NCI-H345 treated with DMSO at 0.1 percent for 48 hours (cell line): Measurements from ENCODE around the gene SBNO2.
A peak's percentile ranks its signal among the peaks of the same experiment; 100 is the strongest.

ENCODE experiments used
- DNase-seq: peaks from one replicate; lab custom pipeline; 2025; ENCODE audit not compliant: unreplicated experiment; lab: John Stamatoyannopoulos, UW

Gene SBNO2

DNA sequence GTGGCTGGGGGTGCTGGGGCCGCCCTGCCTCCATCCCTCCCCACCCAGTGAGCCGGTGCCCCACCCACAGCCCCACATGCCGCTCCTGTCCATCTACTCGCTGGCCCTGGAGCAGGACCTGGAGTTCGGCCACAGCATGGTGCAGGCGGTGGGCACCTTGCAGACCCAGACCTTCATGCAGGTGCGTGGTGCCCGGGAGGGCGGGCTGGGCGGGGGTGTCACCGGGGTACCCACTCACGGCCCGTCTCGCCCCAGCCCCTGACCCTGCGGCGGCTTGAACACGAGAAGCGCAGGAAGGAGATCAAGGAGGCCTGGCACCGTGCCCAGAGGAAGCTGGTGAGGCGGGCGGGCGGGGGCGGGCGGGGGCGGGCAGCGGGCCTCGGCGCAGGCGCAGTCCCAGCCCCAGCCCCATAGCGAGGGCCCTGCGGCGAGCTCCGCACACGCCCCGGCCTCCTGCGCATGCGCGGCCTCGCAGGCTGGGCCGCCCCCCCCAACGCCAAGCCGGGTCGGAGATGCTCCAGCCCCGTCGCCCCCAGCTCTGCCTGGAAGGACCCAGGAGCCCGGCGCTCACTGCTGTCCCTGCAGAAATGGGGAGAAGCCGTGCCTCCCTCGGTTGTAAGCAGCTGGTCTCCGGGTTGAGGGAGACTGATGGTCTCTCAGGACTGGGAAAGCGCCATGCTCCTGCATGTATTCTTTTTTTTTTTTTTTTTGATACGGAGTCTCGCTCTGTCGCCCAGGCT, 99.4 kb downstream of the SBNO2 start:
- peak; percentile 81 for DNase-seq

- no peak for DNase-seq
Observed at GRCh38 chr19:1073956-1074517, 100.0 kb downstream of the SBNO2 start.

DNA sequence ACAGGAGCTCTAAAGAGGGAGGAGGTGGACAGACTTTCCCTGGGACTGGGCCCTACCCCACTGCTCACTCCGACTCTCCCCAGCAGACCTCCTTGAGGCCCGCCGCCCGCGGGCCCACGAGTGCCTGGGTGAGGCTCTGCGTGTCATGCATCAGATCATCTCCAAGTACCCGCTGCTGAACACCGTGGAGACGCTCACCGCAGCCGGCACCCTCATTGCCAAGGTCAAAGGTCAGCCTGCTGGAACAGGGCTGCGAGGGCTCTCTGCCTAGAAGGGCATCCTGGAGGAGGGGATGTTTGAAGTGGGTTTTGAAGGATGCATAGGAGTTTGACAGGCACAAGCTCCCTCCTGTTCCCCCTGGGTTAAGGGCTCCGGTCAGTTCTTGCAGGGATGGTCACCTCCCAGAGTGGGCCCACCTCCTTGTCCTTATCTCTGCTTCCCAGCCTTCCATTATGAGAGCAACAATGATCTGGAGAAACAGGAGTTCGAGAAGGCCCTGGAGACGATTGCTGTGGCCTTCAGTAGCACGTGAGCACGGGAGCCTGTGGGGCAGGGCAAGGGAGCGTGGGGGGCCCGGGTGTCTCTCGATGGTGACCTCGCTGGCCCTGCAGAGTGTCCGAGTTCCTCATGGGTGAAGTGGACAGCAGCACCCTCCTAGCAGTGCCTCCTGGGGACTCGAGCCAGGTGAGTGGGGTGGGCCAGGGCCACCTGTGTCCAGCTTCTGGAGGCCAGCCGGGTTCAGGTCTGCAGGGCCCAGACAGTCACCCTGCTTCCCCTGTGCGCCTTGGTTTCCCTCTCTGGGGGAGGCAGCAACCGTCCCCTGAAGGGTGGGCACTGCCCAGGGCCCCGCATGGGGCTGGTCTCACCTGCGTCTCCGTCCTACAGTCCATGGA, 100.8 kb downstream of the SBNO2 start:
- no peak for DNase-seq

- DNase-seq, result no peak
Observed at GRCh38 chr19:1072371-1073015, 101.6 kb downstream of the SBNO2 start.

- no peak for DNase-seq
Observed at GRCh38 chr19:1070931-1071791, 102.9 kb downstream of the SBNO2 start.

DNA sequence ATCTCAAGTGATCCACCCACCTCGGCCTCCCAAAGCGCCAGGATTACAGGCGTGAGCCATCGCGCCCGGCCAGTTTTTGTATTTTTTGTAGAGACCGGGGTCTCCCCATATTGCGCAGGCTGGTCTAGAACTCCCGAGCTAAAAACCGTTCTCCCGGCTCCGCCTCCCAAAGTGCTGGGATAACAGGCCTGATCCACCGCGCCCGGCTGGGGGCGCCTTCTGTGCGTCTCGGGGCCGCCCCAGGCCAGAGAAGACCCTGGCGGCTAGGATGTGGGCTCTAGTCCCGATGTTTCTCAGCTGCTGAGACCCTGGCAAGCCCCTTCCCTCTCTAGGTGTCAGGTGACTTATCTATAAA, 103.5 kb downstream of the SBNO2 start:
- no peak for DNase-seq

GRCh38 chr19:1069009-1069779, 104.9 kb downstream of the SBNO2 start:
- DNase-seq, result no peak

GRCh38 chr19:1068009-1069001, 105.8 kb downstream of the SBNO2 start:
- DNase-seq, result no peak

- no peak for DNase-seq
Observed at GRCh38 chr19:1067341-1067957, 106.6 kb downstream of the SBNO2 start.

- DNase-seq, result no peak
Observed at GRCh38 chr19:1066748-1067340, 107.2 kb downstream of the SBNO2 start, which contains the start of gene ARHGAP45. ARHGAP45 (plus strand) TSS chr19:1067167; CDS start chr19:1067406, 239 bp downstream.

GRCh38 chr19:1066251-1066747, 107.8 kb downstream of the SBNO2 start:
- DNase-seq, result no peak

- no peak for DNase-seq
Observed at GRCh38 chr19:1065606-1066109, 108.4 kb downstream of the SBNO2 start.

GRCh38 chr19:1064661-1065605, 109.1 kb downstream of the SBNO2 start:
- no peak for DNase-seq

- no peak for DNase-seq
Observed at GRCh38 chr19:1063909-1064660, 110.0 kb downstream of the SBNO2 start.
